HCT116 (cell line): ENCODE data around the gene GYS1. TPM values are rescaled to one million over a fixed set of nuclear protein-coding genes. Genes with fewer than 3 reads are reported as not detected.

Source experiments
- ATAC-seq: fragments of 200-7000 bp; cut with Tn5 transposase; 2 replicates; pipeline ENCODE4 v1.9.1; 2020; ENCODE audit warnings: mild to moderate bottlenecking, moderate library complexity
- BruUV-seq: library from RNA; stranded (reverse); fragments of 400-500 nt; replicated peaks from 2 replicates; lab custom pipeline; 2021; lab: Mats Ljungman, UMichigan
- CTCF ChIA-PET: fragments of 300-600 bp; sonication (Branson Sonifier 250); formaldehyde crosslinking; loops from one replicate; lab custom pipeline; 2021; ENCODE audit warnings: antibody characterized with exemption; lab: Charles Lee
- POLR2A ChIA-PET: fragments of 300-600, 350-600 bp; sonication (Branson Sonifier 250); formaldehyde crosslinking; loops from one replicate; lab custom pipeline; 2021; ENCODE audit warnings: antibody characterized with exemption; lab: Charles Lee
- RAD21 ChIA-PET, 2 experiments: fragments of 300-600 bp; sonication (Branson Sonifier 250); formaldehyde crosslinking; loops; one replicate each; lab custom pipeline; 2023; ENCODE audit warnings: low total read pairs in 2 of 2; ENCODE audit not compliant: uncharacterized antibody in 2 of 2, unreplicated experiment in 2 of 2, low non-redundant PET in 1 of 2; lab: Charles Lee
- DNase-seq: peaks from one replicate; pipeline ENCODE4 v3.0.0-alpha.2; 2010; ENCODE audit warnings: low read depth, low spot score
- H2AFZ ChIP-seq: fragments of 200-600 bp; shearing (Covaris generic), sonication (generic); 2 replicates; pipeline ENCODE4 v1.6.1; 2017; ENCODE audit warnings: low read depth, mixed run types, mixed read lengths, antibody characterized with exemption, low read length; ENCODE audit not compliant: poor library complexity, severe bottlenecking
- H3K27ac ChIP-seq: 2 replicates; pipeline ENCODE4 v1.5.1; 2012; ENCODE audit warnings: low read depth, low read length
- H3K27me3 ChIP-seq: fragments of 200-600 bp; sonication (generic); 2 replicates; pipeline ENCODE4 v1.6.1; 2016; ENCODE audit warnings: mixed run types, low read length, mixed read lengths; ENCODE audit not compliant: insufficient read depth
- H3K36me3 ChIP-seq, 2 experiments: fragments of 200-500 bp in 1 of 2; fragments of 200-600 bp in 1 of 2; sonication (Bioruptor generic) in 1 of 2; sonication (generic) in 1 of 2; 2 replicates each; pipeline versions ENCODE4 v1.5.1 to v1.6.1; 2014 to 2016; ENCODE audit warnings: low read length in 2 of 2, inconsistent platforms in 1 of 2, mixed read lengths in 1 of 2, mixed run types in 1 of 2; ENCODE audit not compliant: insufficient read depth in 2 of 2, control insufficient read depth in 1 of 2
- H3K4me1 ChIP-seq, 2 experiments: fragments of 200-600 bp in 1 of 2; sonication (generic) in 1 of 2; 2 replicates each; pipeline versions ENCODE4 v1.5.1 to v1.6.1; 2012 to 2017; ENCODE audit warnings: low read length in 2 of 2, inconsistent platforms in 1 of 2, mild to moderate bottlenecking in 1 of 2, mixed read lengths in 1 of 2, mixed run types in 1 of 2, moderate library complexity in 1 of 2; ENCODE audit not compliant: insufficient read depth in 2 of 2, control insufficient read depth in 1 of 2
- H3K4me2 ChIP-seq: fragments of 200-600 bp; sonication (generic); 2 replicates; pipeline ENCODE4 v1.6.1; 2017; ENCODE audit warnings: mixed run types, low read length, mixed read lengths
- H3K4me3 ChIP-seq, 2 experiments: fragments of 200-600 bp in 1 of 2; sonication (generic) in 1 of 2; replicated peaks in 1 of 2; 2 replicates each; pipeline ENCODE4 v1.5.1; 2011 to 2016; ENCODE audit warnings: low read length in 2 of 2, control low read depth in 1 of 2, low read depth in 1 of 2, mild to moderate bottlenecking in 1 of 2, mixed read lengths in 1 of 2, mixed run types in 1 of 2
- H3K79me2 ChIP-seq: fragments of 200-600 bp; sonication (generic); 2 replicates; pipeline ENCODE4 v1.6.1; 2017; ENCODE audit warnings: mild to moderate bottlenecking, mixed run types, low read length, moderate library complexity, mixed read lengths; ENCODE audit not compliant: insufficient read depth
- H3K9ac ChIP-seq: fragments of 200-600 bp; sonication (generic); 2 replicates; pipeline ENCODE4 v1.6.1; 2016; ENCODE audit warnings: low read length, mixed read lengths
- H3K9me2 ChIP-seq: fragments of 200-600 bp; sonication (generic), shearing (Covaris generic); 2 replicates; pipeline ENCODE4 v1.6.1; 2017; ENCODE audit warnings: mixed run types, mild to moderate bottlenecking, moderate library complexity; ENCODE audit not compliant: insufficient read depth
- H3K9me3 ChIP-seq, 2 experiments: fragments of 200-500 bp in 1 of 2; fragments of 200-600 bp in 1 of 2; sonication (Bioruptor generic) in 1 of 2; sonication (generic) in 1 of 2; 2 replicates each; pipeline ENCODE4 v1.6.1; 2014 to 2017; ENCODE audit warnings: low read length in 2 of 2, mixed read lengths in 2 of 2, inconsistent platforms in 1 of 2, low read depth in 1 of 2, mild to moderate bottlenecking in 1 of 2, mixed run types in 1 of 2, moderate library complexity in 1 of 2; ENCODE audit not compliant: control insufficient read depth in 1 of 2, insufficient read depth in 1 of 2
- H4K20me1 ChIP-seq: fragments of 200-600 bp; sonication (generic), shearing (Covaris generic); 2 replicates; pipeline ENCODE4 v1.6.1; 2017; ENCODE audit warnings: mixed run types, mild to moderate bottlenecking, moderate library complexity; ENCODE audit not compliant: insufficient read depth
- EGR1 ChIP-seq: IDR thresholded peaks from 2 replicates; pipeline ENCODE4 v1.6.1; 2012; ENCODE audit warnings: low read depth
- EZH2phosphoT487 ChIP-seq: fragments of 200-600 bp; IDR thresholded peaks from 2 replicates; pipeline ENCODE4 v1.6.1; 2018; ENCODE audit warnings: antibody characterized with exemption, borderline replicate concordance
- FOSL1 ChIP-seq: IDR thresholded peaks from 2 replicates; pipeline ENCODE4 v1.6.1; 2012; ENCODE audit warnings: low read depth
- MAX ChIP-seq: IDR thresholded peaks from 2 replicates; pipeline ENCODE4 v1.6.1; 2012
- TCF7L2 ChIP-seq: IDR thresholded peaks from 2 replicates; pipeline ENCODE4 v1.7.0; 2011; ENCODE audit warnings: borderline replicate concordance, inconsistent platforms; ENCODE audit not compliant: insufficient read depth, insufficient read length; ENCODE audit errors: extremely low read depth
- ZFX ChIP-seq: fragments of 450-650 bp; IDR thresholded peaks from 2 replicates; pipeline ENCODE4 v1.6.1; 2017
- intact Hi-C: fragments of 100-400 bp; cut with micrococcal nuclease; formaldehyde crosslinking; loops from 2 replicates; pipeline ENCODE4 v1.10.0; 2022
- total RNA-seq: library from RNA; stranded (reverse); gene quantifications from one replicate; pipeline ENCODE4 v1.2.1, GENCODE V29; 2021; ENCODE audit not compliant: unreplicated experiment

Gene GYS1
- total RNA-seq, 1 experiment from 2014 or later: 50.7 TPM

- Histone ChIP-seq H2AFZ (no peak overlapping the region), H3K9ac (no peak overlapping the region), H3K4me1 (peaks cover 5 to 19% of the 10 kb centered on the region in 2 experiments; a peak in 3 of 4 replicates), H3K9me2 (no peaks in the 10 kb centered on the region), H3K79me2 (peaks cover 16% of the 10 kb centered on the region), H4K20me1 (no peaks in the 10 kb centered on the region), H3K9me3 (no peaks in the 10 kb centered on the region), H3K36me3 (peaks cover 0 to 4% of the 10 kb centered on the region in 2 experiments; a peak in 1 of 4 replicates), H3K27ac (no peak overlapping the region), H3K4me2 (no peak overlapping the region), H3K4me3 (no peak overlapping the region), H3K27me3 (no peaks in the 10 kb centered on the region)
- ChIA-PET RAD21 (no interaction called here), CTCF (no interaction called here), POLR2A (interaction anchor here (1.0 kb wide), 1 partner anchor 20 kb away, joined by 5 read pairs; the partner anchor contains the start of gene DHDH)
- BruUV-seq: no TSS peak
- ATAC-seq (no peak), DNase-seq (no peak)
- intact Hi-C loops: no loop called here
- TF ChIP-seq ZFX: no peak
These were observed 40.0 kb downstream of the GYS1 start for GRCh38 chr19:48953141-48953540.

GRCh38 chr19:48950830-48951519 is 42.1 kb downstream of the GYS1 start:
- DNase-seq: no peak

More at GRCh38 chr19:48950830-48951519, 42.1 kb downstream of the GYS1 start:
- ChIA-PET CTCF (interaction anchor here (1.1 to 1.6 kb wide), 2 partner anchors 43 to 108 kb away, joined by 3 to 5 read pairs; partner anchors contain the start of genes GYS1 and RUVBL2), POLR2A (interaction anchor here (1.0 kb wide), 2 partner anchors 11 to 16 kb away, joined by 3 to 5 read pairs; no protein-coding TSS in a partner anchor), RAD21 (no interaction called here)
- no peaks in the 10 kb centered on the region for H3K9me3 ChIP-seq
- peaks cover 5 to 15% of the 10 kb centered on the region in 2 experiments; a peak in 3 of 4 replicates for H3K4me1 ChIP-seq
- H4K20me1 ChIP-seq: no peaks in the 10 kb centered on the region
- no peaks in the 10 kb centered on the region for H3K27me3 ChIP-seq
- no peak overlapping the region for H3K27ac ChIP-seq
- no peak overlapping the region for H3K4me2 ChIP-seq
- no peaks in the 10 kb centered on the region for H3K9me2 ChIP-seq
- no peaks in the 10 kb centered on the region for H3K36me3 ChIP-seq
- no peak overlapping the region for H3K9ac ChIP-seq
- BruUV-seq: no TSS peak
- no peak for ATAC-seq
- intact Hi-C loops: no loop called here
- no peak overlapping the region for H3K4me3 ChIP-seq
- TF ChIP-seq EGR1: no peak
- no peak for TF ChIP-seq FOSL1
- no peak for TF ChIP-seq TCF7L2
- no peak for TF ChIP-seq MAX
- TF ChIP-seq EZH2phosphoT487: no peak
- TF ChIP-seq, all 23 proteins: peak for 0
- Histone ChIP-seq H3K79me2 (peaks cover 12% of the 10 kb centered on the region), H2AFZ (no peak overlapping the region)
